ENCODE results near the gene GPR39.

The GPR39 gene

DNA sequence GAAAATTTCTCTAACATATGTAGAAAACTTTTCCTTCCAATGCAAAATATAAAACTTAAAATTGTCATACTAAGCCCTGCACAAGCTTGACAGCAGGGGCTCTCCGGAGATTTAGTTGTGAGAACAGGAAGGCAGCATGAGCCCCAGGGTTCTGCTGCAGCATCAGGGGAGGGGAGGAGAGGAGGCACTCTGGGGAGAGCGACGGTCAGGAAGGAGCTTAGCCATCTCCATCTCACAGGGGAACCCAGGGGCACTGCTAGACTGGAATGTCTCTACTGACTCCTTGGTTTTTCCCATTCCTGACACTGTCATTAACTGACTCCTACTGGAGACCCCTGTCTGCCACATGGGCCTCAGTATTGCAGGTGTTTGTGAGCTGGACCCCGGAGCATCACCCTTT is 123.6 kb downstream of the GPR39 start:
- no peaks in the 10 kb centered on the region for H3K79me2 ChIP-seq (ENCODE audit: insufficient read depth, low read length)
- H3K4me2 ChIP-seq (ENCODE audit: low read depth, low read length, poor library complexity, severe bottlenecking), result no peak overlapping the region
- no peaks in the 10 kb centered on the region for H3K27me3 ChIP-seq (ENCODE audit: low read length)
- no peak overlapping the region for H3K9ac ChIP-seq (ENCODE audit: low read length)
- H3F3A ChIP-seq (ENCODE audit: insufficient read depth), result no peaks in the 10 kb centered on the region
- no peak overlapping the region for H3K4me3 ChIP-seq (ENCODE audit: insufficient read depth, low read length, poor library complexity, severe bottlenecking)
- TF ChIP-seq EZH2phosphoT487 (conservative IDR thresholded peaks at IDR 0.05; ENCODE audit: low read length), result no peak
- no peak for TF ChIP-seq CTCF (IDR thresholded peaks at IDR 0.05; ENCODE audit: insufficient read depth, low read length, poor library complexity, severe bottlenecking)
- no peaks in the 10 kb centered on the region for H3K36me3 ChIP-seq (ENCODE audit: low read length)
- no peak overlapping the region for H3K27ac ChIP-seq (ENCODE audit: low read depth, low read length)
- peaks cover 27% of the 10 kb centered on the region for H3K9me3 ChIP-seq (ENCODE audit: insufficient read depth, low read length)
- H2AFZ ChIP-seq (ENCODE audit: low read depth, low read length, severe bottlenecking), result no peak overlapping the region
- no peaks in the 10 kb centered on the region for H3K9me2 ChIP-seq (replicated peaks; ENCODE audit: insufficient read depth, low read length)
- H4K20me1 ChIP-seq (ENCODE audit: low read depth, low read length), result no peaks in the 10 kb centered on the region

- H3K36me3 ChIP-seq (ENCODE audit: low read length), result no peaks in the 10 kb centered on the region
- H4K20me1 ChIP-seq (ENCODE audit: low read depth, low read length), result no peaks in the 10 kb centered on the region
- no peaks in the 10 kb centered on the region for H3K9me2 ChIP-seq (replicated peaks; ENCODE audit: insufficient read depth, low read length)
- TF ChIP-seq CTCF (IDR thresholded peaks at IDR 0.05; ENCODE audit: insufficient read depth, low read length, poor library complexity, severe bottlenecking), result no peak
- no peak for TF ChIP-seq EZH2phosphoT487 (conservative IDR thresholded peaks at IDR 0.05; ENCODE audit: low read length)
- H3F3A ChIP-seq (ENCODE audit: insufficient read depth), result no peaks in the 10 kb centered on the region
- no peak overlapping the region for H3K9ac ChIP-seq (ENCODE audit: low read length)
- H3K27me3 ChIP-seq (ENCODE audit: low read length), result no peaks in the 10 kb centered on the region
- H3K9me3 ChIP-seq (ENCODE audit: insufficient read depth, low read length), result peaks cover 27% of the 10 kb centered on the region
- no peaks in the 10 kb centered on the region for H3K79me2 ChIP-seq (ENCODE audit: insufficient read depth, low read length)
- no peak overlapping the region for H3K4me3 ChIP-seq (ENCODE audit: insufficient read depth, low read length, poor library complexity, severe bottlenecking)
- no peak overlapping the region for H3K4me2 ChIP-seq (ENCODE audit: low read depth, low read length, poor library complexity, severe bottlenecking)
- H2AFZ ChIP-seq (ENCODE audit: low read depth, low read length, severe bottlenecking), result no peak overlapping the region
- H3K27ac ChIP-seq (ENCODE audit: low read depth, low read length), result no peak overlapping the region
Measured at GRCh38 chr2:132542953-132543569, 126.5 kb downstream of the GPR39 start.

DNA sequence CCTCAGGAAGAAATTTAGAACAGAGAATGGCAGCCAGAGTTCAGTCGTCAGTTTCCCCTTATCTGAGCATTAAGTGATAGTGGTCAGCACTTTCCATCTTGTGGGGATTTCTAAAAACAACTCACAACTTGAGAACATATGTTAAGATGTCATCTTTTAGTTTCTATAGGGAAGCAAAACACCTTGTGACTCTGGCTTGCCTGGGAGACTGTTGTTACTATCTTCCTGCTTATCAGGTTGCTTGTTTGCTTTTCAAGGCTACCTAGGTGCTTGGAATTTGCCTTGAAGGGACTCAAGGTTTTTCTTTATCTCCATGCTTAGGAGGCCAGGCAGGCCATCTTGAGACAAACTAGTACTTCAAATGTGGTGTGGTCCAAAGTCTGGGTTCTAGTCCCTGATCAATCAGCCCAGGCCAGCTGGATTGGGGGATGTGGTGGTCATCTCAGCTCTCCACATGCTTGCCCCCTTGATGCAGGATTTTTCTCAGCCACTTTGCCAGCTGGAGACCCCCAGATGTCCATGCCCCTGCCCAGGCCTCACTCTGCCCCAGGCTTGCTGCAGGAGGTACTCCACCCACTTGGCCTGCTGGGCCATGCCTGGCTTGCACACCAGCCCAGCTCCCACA is 127.5 kb downstream of the GPR39 start:
- peaks cover 27% of the 10 kb centered on the region for H3K9me3 ChIP-seq (ENCODE audit: insufficient read depth, low read length)
- no peak overlapping the region for H3K9ac ChIP-seq (ENCODE audit: low read length)
- TF ChIP-seq CTCF (IDR thresholded peaks at IDR 0.05; ENCODE audit: insufficient read depth, low read length, poor library complexity, severe bottlenecking), result no peak
- TF ChIP-seq EZH2phosphoT487 (conservative IDR thresholded peaks at IDR 0.05; ENCODE audit: low read length), result no peak
- H3K27me3 ChIP-seq (ENCODE audit: low read length), result no peaks in the 10 kb centered on the region
- H3F3A ChIP-seq (ENCODE audit: insufficient read depth), result no peaks in the 10 kb centered on the region
- no peaks in the 10 kb centered on the region for H3K9me2 ChIP-seq (replicated peaks; ENCODE audit: insufficient read depth, low read length)
- no peaks in the 10 kb centered on the region for H3K79me2 ChIP-seq (ENCODE audit: insufficient read depth, low read length)
- H3K4me3 ChIP-seq (ENCODE audit: insufficient read depth, low read length, poor library complexity, severe bottlenecking), result no peak overlapping the region
- no peak overlapping the region for H2AFZ ChIP-seq (ENCODE audit: low read depth, low read length, severe bottlenecking)
- no peak overlapping the region for H3K27ac ChIP-seq (ENCODE audit: low read depth, low read length)
- H3K4me2 ChIP-seq (ENCODE audit: low read depth, low read length, poor library complexity, severe bottlenecking), result no peak overlapping the region
- H3K36me3 ChIP-seq (ENCODE audit: low read length), result no peaks in the 10 kb centered on the region
- no peaks in the 10 kb centered on the region for H4K20me1 ChIP-seq (ENCODE audit: low read depth, low read length)
